Activated T-helper 2 cell treated with anti-CD3 and anti-CD28 coated beads, Interferon-gamma antibody, Interleukin-2, Interleukin-4, amounts not matched to agents 10 μg/mL and 5 μg/mL and 100 μg/mL, durations not matched to agents 14 hours and 24 hours and 36 hours (primary cell): ENCODE measurements around the gene PGD. TPM values are rescaled to one million over a fixed set of nuclear protein-coding genes. Genes with fewer than 3 reads are reported as not detected.

Source experiments
- total RNA-seq: library from RNA; stranded (reverse); gene quantifications from 2 replicates; pipeline ENCODE4 v1.2.3, GENCODE V29; 2022

Gene PGD
- total RNA-seq, 1 donor from 2014 or later, result 152 TPM

Other genes starting within 250 kb of the PGD start
- 21.9 and 23.8 TPM in 2 replicates for gene KIF1B, start 188.5 kb upstream of the PGD start, total RNA-seq
- gene CENPS, start 31.4 kb downstream of the PGD start, total RNA-seq, result 16.8 and 17.8 TPM in 2 replicates
- 0.18 and 0.34 TPM in 2 replicates for gene CORT, start 51.0 kb downstream of the PGD start, total RNA-seq
- gene DFFA, start 73.5 kb downstream of the PGD start, total RNA-seq, result 52.9 and 53.8 TPM in 2 replicates
- gene PEX14, start 75.9 kb downstream of the PGD start, total RNA-seq, result 23.1 and 25.1 TPM in 2 replicates